ENCODE results near the gene FBXO36.

Gene FBXO36

DNA sequence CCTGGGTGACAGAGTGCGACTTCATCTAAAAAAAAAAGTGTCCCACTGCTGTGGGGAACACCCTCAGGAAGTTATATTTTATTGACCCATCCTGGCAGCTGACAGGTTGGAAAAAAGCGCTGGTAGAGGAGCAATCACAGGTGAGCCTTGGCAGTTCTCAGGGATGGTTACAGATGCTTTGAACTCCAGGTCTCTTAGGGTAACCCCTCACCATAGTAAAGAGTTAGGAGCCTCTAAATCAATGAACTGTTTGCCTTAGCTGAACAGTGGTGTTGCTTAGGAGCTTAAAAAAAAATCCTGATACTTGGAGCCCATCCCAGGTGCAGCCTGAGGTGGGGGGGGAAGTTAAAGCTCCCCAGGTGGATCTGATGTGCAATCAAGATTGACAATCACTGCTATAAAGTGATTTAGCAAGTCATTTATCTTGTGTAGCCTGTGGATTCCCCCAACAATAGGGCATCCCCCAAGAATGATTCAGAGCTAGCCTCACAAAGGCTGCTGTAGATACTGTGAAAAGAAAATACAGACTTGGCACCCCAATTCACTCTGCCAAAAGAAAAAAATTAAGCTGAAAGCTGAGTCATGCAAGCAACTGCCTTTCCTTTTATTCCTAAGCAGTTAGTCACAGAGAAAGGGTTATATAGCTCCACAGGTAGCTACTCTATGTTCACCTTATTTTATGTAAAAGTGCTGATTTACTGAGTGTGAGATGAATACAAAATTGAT lies 131.6 kb downstream of the FBXO36 start:
- no peak for FAIRE-seq

DNA sequence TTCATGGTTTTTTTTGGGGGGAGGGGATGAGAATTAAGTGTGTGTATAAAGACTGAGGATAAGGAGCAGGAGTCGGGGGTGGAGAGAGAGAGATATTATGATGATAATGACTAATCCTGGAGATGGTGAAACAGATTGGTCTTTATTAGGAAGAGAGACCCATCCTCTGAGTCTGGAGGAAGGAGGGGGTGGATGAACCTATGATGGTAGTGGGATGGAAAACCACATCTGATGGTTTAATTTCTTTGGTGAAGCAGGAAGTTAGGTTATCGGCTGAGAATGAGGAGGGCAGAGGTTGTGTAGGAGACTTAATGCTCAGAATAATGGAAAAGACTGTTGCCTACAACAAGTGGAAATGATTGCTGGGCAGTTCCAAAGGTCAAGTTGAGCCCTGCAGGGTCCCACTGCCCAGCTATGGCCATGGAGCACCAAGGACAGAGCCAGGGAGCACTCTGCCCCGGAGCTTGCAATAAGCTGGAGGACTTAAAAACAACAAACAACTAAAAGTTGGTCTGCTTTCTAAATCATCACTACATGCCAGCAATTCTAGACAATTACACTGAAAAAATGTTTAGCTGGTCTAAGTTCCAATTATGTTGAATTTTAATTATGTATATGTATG lies 138.5 kb downstream of the FBXO36 start:
- no peak for FAIRE-seq

All from islet of Langerhans (tissue), 1 donor.